NCI-H2196 treated with DMSO at 0.1 percent for 48 hours (cell line): Measurements from ENCODE around the gene DCANP1.

Source experiments
- DNase-seq: peaks from one replicate; lab custom pipeline; 2025; ENCODE audit not compliant: unreplicated experiment; lab: John Stamatoyannopoulos, UW

DCANP1 gene

GRCh38 chr5:135426102-135427082 lies 20.8 kb downstream of the DCANP1 start:
- peak; percentile 12 for DNase-seq

DNA sequence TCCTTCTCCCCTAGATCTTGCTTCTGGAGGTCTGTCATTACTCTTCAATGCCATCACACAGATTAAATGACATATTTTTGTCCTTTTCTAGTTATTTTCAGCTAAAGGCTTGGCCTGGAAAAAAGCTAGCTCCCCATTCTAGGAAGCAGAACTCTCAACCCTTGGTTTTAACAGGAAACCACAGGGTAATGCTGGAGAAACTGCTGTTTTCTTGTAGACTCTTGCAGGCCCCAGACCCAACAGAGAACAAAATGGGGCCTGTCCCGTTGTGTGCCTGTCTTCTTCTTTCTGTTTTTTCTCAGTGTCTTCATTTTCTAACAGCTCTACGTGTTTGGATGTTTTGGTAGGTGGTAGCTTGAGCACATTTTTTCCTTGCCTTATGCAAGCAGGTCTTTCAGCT lies 21.5 kb downstream of the DCANP1 start:
- no peak for DNase-seq

DNA sequence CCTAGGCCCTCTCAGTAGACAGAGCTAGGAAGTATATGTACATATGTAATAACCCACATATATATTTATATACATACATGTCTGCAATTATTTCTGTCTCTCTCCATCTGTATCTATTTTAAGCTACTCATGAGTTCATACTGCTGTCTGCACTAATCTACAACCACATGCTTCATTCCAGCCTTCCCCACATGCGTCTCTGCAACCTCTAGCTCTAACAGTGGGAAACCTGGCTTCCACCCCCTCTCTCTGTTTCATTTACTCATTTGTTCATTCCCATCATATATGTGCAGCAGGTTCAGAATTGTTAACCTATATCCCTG lies 23.3 kb downstream of the DCANP1 start:
- DNase-seq = no peak

GRCh38 chr5:135423146-135423845 lies 23.9 kb downstream of the DCANP1 start:
- no peak for DNase-seq

DNA sequence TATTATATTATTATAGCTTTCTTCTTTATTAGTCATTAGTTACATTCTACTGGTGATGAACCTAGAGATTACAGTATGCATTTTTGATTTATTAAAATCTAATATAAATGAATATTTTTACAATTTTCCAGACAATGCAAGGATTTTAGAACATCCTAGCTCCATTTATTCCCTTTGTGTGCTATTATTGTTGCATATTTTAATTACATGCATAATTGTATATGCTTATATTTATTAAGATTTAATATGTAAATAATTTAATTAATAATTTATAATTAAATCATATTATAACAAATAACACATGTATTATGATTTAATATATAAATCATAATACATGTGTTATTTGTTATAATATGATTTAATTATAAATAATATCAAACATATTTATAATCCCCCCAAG lies 24.7 kb downstream of the DCANP1 start:
- no peak for DNase-seq

DNA sequence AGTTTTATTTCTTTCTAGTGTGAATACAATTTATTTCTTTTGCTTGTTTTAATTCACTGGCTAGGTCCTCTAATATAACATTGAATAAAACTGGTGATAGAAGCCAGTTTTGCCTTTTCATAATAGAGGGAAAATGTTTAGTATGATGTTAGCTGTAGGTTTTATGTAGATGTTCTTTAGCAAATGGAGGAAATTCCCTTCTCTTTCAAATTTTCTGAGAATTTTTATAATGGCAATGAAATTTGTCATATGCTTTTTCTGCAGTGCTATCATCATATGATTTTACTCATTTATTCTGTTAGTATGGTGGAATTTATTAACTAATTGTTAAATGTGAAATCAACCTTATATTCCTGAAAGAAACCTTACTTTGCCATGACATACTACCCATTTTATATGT lies 30.1 kb downstream of the DCANP1 start:
- DNase-seq = no peak

DNA sequence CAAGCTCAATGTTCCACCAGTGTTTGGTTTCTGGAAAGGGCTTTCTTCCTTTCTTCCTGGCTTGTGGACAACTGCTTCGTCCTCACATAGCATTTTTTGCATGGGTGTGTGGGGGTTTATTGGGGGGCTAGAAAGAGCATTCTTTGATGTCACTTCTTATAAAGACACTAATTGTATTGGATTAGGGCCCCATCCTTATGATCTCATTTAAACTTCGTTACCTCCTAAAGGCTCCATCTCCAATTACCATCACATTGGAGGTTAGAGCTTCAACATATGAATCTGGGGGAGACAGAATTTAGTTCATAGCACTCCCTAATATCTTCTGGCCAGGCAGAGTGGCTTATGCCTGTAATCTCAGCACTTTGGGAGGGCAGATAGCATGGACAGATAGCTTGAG lies 42.1 kb downstream of the DCANP1 start:
- no peak for DNase-seq

- DNase-seq = no peak
Measured at GRCh38 chr5:135402031-135402430, 45.1 kb downstream of the DCANP1 start.

DNA sequence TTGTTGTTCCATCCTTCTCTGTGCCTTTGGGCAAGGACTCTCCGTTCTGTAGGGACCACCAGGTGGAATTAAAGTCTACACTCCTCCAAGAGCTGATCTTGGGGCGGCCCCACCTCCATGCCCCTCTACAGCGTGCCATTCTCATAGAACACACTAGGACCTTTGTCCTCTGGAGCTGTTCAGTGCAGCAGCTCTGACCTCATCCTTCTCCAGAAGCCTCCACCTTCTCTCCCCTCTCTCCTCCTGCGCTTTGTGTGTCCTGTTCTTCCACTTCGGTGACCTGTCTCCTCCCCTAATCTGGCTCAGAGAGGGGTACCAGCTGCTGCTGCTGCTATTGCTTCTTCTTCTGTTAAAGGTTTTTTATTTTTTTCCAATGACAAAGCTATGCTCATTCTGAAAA lies 46.3 kb downstream of the DCANP1 start:
- DNase-seq = no peak

- no peak for DNase-seq
Measured at GRCh38 chr5:135399794-135400542, 47.2 kb downstream of the DCANP1 start.

GRCh38 chr5:135398855-135399793 lies 48.0 kb downstream of the DCANP1 start, which contains the start of gene MACROH2A1:
Gene MACROH2A1 (minus strand): TSS chr5:135399231. CDS start chr5:135389093, 10,138 bp downstream.
- DNase-seq = peak; percentile 51

- DNase-seq = peak; percentile 24
Measured at GRCh38 chr5:135398160-135398854, 48.8 kb downstream of the DCANP1 start.

DNA sequence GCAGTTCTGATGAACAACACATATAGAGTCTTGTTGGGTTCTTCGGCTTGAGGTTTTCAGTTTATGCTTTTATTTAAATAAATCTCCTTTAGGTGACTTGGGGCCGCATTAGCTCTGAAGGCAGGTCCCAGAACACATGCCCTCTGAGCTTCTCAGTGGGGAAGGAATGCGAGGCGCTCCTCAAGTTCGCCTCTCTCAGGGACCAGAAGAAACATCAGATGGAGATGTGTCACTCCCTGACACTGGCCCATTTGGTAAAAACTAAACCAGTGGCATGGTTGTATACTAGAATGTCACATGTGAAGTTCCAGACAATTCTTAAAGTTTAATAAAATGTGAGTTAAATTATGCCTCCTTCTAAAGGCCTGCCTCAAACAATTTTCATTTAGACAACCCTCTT lies 50.1 kb downstream of the DCANP1 start:
- DNase-seq = no peak

DNA sequence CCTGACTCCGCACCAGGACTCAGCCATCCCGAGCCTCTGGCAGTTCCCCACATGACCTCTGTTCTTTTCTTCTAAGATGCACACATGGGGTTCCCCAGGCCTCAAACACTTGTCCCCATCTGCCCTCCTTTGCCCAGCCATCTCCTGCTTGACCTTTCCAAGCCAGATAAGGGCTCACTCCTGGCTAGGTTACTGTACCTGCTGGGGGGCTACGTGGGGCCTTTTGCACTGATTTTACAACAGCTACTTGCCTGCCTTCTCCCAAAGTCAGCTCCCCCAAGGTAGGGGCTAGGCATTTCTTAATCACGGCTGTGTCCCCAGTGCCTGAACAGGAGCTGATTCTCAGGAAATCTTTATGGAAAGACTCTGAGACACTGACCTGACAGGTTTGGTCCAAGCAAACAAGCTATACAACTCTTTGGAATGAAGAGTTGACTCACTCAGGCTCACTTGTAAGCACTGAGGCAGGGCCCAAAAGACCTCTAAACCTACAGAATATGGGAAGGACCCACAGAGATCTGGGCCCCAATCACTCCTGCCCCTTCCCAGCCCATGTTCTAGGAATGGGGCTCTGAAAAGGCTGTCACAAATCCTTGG lies 50.6 kb downstream of the DCANP1 start:
- DNase-seq = no peak

DNA sequence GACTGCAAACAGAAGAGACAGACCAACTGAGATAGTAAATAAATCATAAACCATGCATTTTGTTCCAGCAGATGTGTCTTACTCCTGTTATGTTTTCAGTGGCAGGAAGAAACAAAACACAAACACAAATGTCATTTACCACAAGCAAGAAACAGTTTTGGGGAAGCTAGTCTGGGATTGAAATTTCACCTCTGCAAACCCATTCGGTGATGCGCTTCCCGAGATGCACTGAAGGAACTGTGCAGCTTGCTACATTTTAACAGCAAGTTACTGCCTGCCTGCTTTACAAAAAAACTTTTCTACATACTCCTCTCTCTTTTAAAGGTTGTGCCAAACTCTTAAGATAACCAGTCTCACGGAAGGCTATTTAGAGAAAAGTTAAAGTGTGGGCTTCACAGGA lies 51.3 kb downstream of the DCANP1 start:
- no peak for DNase-seq

DNA sequence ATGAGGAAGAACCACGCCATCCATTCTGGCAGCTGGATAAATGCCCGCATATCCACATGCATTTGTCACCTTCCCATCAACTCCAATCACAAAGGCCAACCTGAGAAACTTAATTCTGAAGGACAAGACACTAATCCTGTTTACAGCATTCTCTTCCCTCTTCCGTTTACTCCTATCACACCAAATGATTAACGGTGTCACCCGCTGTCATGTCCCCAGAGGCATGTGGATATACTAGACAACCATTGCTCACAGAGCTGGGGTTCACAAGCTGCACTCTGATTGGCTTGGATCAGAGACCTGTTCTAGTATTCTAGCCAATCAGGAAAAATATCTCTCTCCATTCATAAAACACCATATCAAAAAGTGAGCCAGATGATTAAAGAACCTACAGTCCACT lies 51.7 kb downstream of the DCANP1 start:
- DNase-seq = no peak
